Endodermal cell (in vitro differentiated cells): ENCODE data around the gene TBC1D32. TPM values are rescaled to one million over a fixed set of nuclear protein-coding genes. Genes with fewer than 3 reads are reported as not detected.

ENCODE experiments used
- DNase-seq: peaks from one replicate; pipeline ENCODE4 v3.0.0-alpha.2; 2017
- H3K27ac ChIP-seq: 2 replicates; pipeline ENCODE4 v1.5.1; 2013; ENCODE audit warnings: mild to moderate bottlenecking, low read depth, low read length, moderate library complexity
- H3K27me3 ChIP-seq: 2 replicates; pipeline ENCODE4 v1.6.1; 2013; ENCODE audit warnings: mild to moderate bottlenecking, low read length, moderate library complexity; ENCODE audit not compliant: insufficient read depth, control insufficient read depth, poor library complexity, severe bottlenecking
- H3K36me3 ChIP-seq: 2 replicates; pipeline ENCODE4 v1.7.0; 2013; ENCODE audit warnings: mild to moderate bottlenecking, low read length, moderate library complexity; ENCODE audit not compliant: control insufficient read depth, insufficient read depth
- H3K4me1 ChIP-seq: one replicate; pipeline ENCODE4 v1.7.0; 2013; ENCODE audit warnings: low read length; ENCODE audit not compliant: control insufficient read depth, insufficient read depth
- H3K4me3 ChIP-seq: 2 replicates; pipeline ENCODE4 v1.5.1; 2013; ENCODE audit warnings: mild to moderate bottlenecking, low read length, moderate library complexity
- H3K9ac ChIP-seq: 2 replicates; pipeline ENCODE4 v1.6.1; 2013; ENCODE audit warnings: mild to moderate bottlenecking, low read length, moderate library complexity; ENCODE audit not compliant: poor library complexity, severe bottlenecking; ENCODE audit errors: extremely low read depth
- H3K9me3 ChIP-seq: 2 replicates; pipeline ENCODE4 v1.6.1; 2013; ENCODE audit warnings: mild to moderate bottlenecking, low read length, moderate library complexity; ENCODE audit not compliant: control insufficient read depth
- H3K27ac Mint-ChIP-seq: 2 replicates; pipeline ENCODE4 v1.8.0; 2020; ENCODE audit warnings: mixed read lengths
- H3K27me3 Mint-ChIP-seq: 2 replicates; pipeline ENCODE4 v1.8.0; 2021; ENCODE audit warnings: mild to moderate bottlenecking, mixed read lengths; ENCODE audit not compliant: insufficient read depth
- H3K36me3 Mint-ChIP-seq: 2 replicates; pipeline ENCODE4 v1.8.0; 2020; ENCODE audit warnings: low read depth, mixed read lengths
- H3K4me1 Mint-ChIP-seq: 2 replicates; pipeline ENCODE4 v1.8.0; 2020; ENCODE audit warnings: mixed read lengths
- H3K4me3 Mint-ChIP-seq: 2 replicates; pipeline ENCODE4 v1.8.0; 2020; ENCODE audit warnings: mild to moderate bottlenecking, moderate library complexity, mixed read lengths
- H3K9me3 Mint-ChIP-seq: 2 replicates; pipeline ENCODE4 v1.8.0; 2020; ENCODE audit warnings: mild to moderate bottlenecking, mixed read lengths
- WGBS, 2 experiments: methylation state at CpG; one replicate each; pipeline versions ENCODE4 v1.1.5 to v1.1.7; 2013; ENCODE audit warnings: missing lambda C conversion rate in 2 of 2, mixed read lengths in 1 of 2; ENCODE audit not compliant: insufficient coverage in 1 of 2, insufficient read length in 1 of 2; 5-methylcytosine and 5-hydroxymethylcytosine counted together
- total RNA-seq, 2 donors: library from RNA; stranded (reverse); fragmentation: NEBNext Ultra II Directional in 1 of 2; extraction: Animal tissue kit (Norgen Biotek cat#: 25700) in 1 of 2; gene quantifications; 2 replicates in 1 of 2; 3 replicates in 1 of 2; pipeline ENCODE4 v1.2.1, GENCODE V29; 2021
- TF ChIP-seq, protein P1 (sequence below): fragments of 200-600 bp; sonication (generic); conservative IDR thresholded peaks from 2 replicates; pipeline ENCODE4 v1.5.0; 2021; ENCODE audit warnings: antibody characterized with exemption, mild to moderate bottlenecking

Gene TBC1D32
- total RNA-seq, 2 donors from 2014 or later = 16.5 to 21.4 TPM

DNA sequence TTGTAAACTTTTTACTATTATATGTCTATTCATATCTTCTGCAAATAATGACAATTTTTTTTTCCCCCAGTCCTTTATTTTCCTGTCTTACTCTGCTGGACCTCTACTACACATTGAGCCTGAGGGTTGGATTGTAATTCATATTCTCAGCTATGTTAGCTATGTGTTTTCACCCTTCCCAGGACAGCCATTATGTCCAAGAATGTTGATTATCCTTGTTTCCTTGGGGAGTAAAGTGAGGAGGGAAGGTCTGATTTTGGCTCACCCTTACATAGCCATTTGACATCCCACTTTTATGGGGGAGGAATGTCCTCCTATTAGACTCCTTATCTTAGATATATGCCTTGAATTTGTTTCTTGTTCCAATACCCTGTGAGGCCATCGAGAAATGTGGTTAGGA lies 17.6 kb upstream of the TBC1D32 start:
- TF ChIP-seq, protein P1, sequence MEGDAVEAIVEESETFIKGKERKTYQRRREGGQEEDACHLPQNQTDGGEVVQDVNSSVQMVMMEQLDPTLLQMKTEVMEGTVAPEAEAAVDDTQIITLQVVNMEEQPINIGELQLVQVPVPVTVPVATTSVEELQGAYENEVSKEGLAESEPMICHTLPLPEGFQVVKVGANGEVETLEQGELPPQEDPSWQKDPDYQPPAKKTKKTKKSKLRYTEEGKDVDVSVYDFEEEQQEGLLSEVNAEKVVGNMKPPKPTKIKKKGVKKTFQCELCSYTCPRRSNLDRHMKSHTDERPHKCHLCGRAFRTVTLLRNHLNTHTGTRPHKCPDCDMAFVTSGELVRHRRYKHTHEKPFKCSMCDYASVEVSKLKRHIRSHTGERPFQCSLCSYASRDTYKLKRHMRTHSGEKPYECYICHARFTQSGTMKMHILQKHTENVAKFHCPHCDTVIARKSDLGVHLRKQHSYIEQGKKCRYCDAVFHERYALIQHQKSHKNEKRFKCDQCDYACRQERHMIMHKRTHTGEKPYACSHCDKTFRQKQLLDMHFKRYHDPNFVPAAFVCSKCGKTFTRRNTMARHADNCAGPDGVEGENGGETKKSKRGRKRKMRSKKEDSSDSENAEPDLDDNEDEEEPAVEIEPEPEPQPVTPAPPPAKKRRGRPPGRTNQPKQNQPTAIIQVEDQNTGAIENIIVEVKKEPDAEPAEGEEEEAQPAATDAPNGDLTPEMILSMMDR = no peak
- no peak overlapping the region for H3K4me3 ChIP-seq
- no peaks in the 10 kb centered on the region for H3K9me3 ChIP-seq
- H3K9ac ChIP-seq = no peak overlapping the region
- H3K36me3 ChIP-seq = no peaks in the 10 kb centered on the region
- H3K9me3 Mint-ChIP-seq = no peaks in the 10 kb centered on the region
- H3K27me3 ChIP-seq = no peaks in the 10 kb centered on the region
- H3K4me3 Mint-ChIP-seq = no peak overlapping the region
- 91% methylated on average over 1 of the region's 1 CpG; no CpG with 5 or more reads in 1 of the 2 experiments for WGBS, 2 experiments
- H3K4me1 Mint-ChIP-seq = peaks cover 2% of the 10 kb centered on the region
- H3K36me3 Mint-ChIP-seq = no peaks in the 10 kb centered on the region
- no peak for DNase-seq
- H3K27me3 Mint-ChIP-seq = no peaks in the 10 kb centered on the region
- H3K4me1 ChIP-seq = no peaks in the 10 kb centered on the region
- no peak overlapping the region for H3K27ac Mint-ChIP-seq
- no peak overlapping the region for H3K27ac ChIP-seq

DNA sequence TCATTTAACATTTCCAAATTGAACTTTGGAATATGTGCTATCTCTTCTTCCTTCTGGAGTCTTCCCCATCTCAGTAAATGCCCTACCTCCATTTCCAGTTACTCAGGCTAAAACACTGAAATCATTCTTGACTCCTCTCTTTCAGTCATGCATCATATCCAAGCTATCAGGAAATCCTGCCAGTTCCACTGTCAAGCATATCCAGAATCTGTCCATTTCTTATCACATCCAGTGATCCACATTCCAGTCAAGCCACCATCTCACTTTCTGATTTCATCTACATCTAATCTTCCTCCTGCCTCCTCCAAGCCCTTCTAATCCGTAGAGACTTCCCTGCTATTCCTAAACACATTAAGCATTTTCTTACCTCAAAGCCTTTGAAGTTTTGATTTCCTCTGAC lies 15.3 kb upstream of the TBC1D32 start:
- H3K4me1 ChIP-seq = no peaks in the 10 kb centered on the region
- no peaks in the 10 kb centered on the region for H3K36me3 ChIP-seq
- no peaks in the 10 kb centered on the region for H3K9me3 Mint-ChIP-seq
- H3K4me3 ChIP-seq = no peak overlapping the region
- H3K36me3 Mint-ChIP-seq = no peaks in the 10 kb centered on the region
- H3K9ac ChIP-seq = no peak overlapping the region
- H3K4me3 Mint-ChIP-seq = no peak overlapping the region
- H3K9me3 ChIP-seq = no peaks in the 10 kb centered on the region
- no peaks in the 10 kb centered on the region for H3K27me3 Mint-ChIP-seq
- WGBS, 2 experiments = 76 to 82% methylated on average over 1 of the region's 1 CpG
- no peak overlapping the region for H3K27ac Mint-ChIP-seq
- no peaks in the 10 kb centered on the region for H3K27me3 ChIP-seq
- TF ChIP-seq, protein P1 = no peak
- no peak for DNase-seq
- peaks cover 2% of the 10 kb centered on the region for H3K4me1 Mint-ChIP-seq
- no peak overlapping the region for H3K27ac ChIP-seq

DNA sequence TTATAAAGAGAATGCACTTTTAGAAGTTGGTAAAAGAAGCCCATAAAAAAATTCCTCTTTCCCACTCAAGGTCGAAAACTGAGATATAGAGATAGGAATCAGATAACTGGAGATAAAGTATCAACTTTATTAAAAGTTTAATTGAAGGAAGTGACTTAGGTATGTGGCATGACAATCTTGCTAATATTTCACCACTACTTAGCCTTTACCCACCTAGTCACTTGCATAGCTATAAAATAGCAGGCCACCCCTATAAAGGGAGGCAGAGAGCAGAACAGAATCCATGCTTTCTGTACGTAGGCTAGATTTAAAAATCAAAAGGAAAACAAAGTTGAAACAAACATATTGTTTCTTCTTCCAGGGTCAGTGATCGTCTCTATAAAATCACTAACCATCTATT lies 13.2 kb upstream of the TBC1D32 start:
- Histone ChIP-seq H3K36me3 (no peaks in the 10 kb centered on the region), H3K4me3 (no peak overlapping the region), H3K27me3 (no peaks in the 10 kb centered on the region), H3K27ac (no peak overlapping the region), H3K4me1 (no peaks in the 10 kb centered on the region), H3K9me3 (no peaks in the 10 kb centered on the region), H3K9ac (no peak overlapping the region)
- no peaks in the 10 kb centered on the region for H3K27me3 Mint-ChIP-seq
- no peaks in the 10 kb centered on the region for H3K9me3 Mint-ChIP-seq
- no peaks in the 10 kb centered on the region for H3K36me3 Mint-ChIP-seq
- 90 to 100% methylated on average over 1 to 3 of the region's 3 CpGs for whole genome bisulfite sequencing, 2 experiments
- peaks cover under 1% of the 10 kb centered on the region for H3K4me1 Mint-ChIP-seq
- TF ChIP-seq, protein P1 = no peak
- no peak overlapping the region for H3K4me3 Mint-ChIP-seq
- H3K27ac Mint-ChIP-seq = no peak overlapping the region
- DNase-seq = no peak
